Ovary (tissue), 3 donors: ENCODE data around the gene LILRB1.

Experiments
- EP300 ChIP-seq: sonication (generic); formaldehyde crosslinking; IDR thresholded peaks from one replicate; pipeline ENCODE4 v1.6.1; 2017; ENCODE audit warnings: antibody characterized with exemption
- POLR2A ChIP-seq: fragments of 450-650 bp; IDR thresholded peaks from one replicate; pipeline ENCODE4 v1.6.1; 2017; ENCODE audit warnings: antibody characterized with exemption, mild to moderate bottlenecking, moderate library complexity
- TF ChIP-seq, protein P1 (sequence below), 3 donors: fragments of 450-650 bp in 2 of 3; fragments of 200-600 bp in 1 of 3; IDR thresholded peaks; one replicate each; pipeline versions ENCODE4 v1.5.1 to v1.8.0; 2016 to 2022; ENCODE audit warnings: antibody characterized with exemption in 3 of 3, mild to moderate bottlenecking in 1 of 3
- donor health status: DM: no; HTN: no; CAD: no.

DNA sequence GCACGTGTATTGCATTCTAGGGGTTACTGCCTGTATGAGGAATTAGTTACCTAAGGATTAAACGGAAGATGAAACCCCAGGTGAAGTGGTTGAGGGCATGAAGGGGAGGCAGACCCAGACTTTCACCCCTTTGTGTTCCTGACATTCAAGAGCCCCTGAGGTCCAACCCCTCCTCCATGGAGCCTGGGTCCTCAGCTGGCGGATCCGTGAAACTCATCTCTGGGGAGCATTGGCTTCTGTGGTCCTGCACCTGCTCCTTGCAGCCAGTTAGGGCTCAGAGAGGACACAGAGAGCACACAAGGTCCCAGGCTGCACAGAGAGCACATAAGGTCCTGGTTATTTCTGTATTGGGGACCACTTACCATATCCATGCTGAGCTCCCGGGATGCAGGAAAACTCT lies 43.9 kb upstream of the LILRB1 start:
- TF ChIP-seq, protein P1, sequence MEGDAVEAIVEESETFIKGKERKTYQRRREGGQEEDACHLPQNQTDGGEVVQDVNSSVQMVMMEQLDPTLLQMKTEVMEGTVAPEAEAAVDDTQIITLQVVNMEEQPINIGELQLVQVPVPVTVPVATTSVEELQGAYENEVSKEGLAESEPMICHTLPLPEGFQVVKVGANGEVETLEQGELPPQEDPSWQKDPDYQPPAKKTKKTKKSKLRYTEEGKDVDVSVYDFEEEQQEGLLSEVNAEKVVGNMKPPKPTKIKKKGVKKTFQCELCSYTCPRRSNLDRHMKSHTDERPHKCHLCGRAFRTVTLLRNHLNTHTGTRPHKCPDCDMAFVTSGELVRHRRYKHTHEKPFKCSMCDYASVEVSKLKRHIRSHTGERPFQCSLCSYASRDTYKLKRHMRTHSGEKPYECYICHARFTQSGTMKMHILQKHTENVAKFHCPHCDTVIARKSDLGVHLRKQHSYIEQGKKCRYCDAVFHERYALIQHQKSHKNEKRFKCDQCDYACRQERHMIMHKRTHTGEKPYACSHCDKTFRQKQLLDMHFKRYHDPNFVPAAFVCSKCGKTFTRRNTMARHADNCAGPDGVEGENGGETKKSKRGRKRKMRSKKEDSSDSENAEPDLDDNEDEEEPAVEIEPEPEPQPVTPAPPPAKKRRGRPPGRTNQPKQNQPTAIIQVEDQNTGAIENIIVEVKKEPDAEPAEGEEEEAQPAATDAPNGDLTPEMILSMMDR (IDR thresholded peaks at IDR 0.05) = no peak
- TF ChIP-seq POLR2A (no peak), EP300 (no peak)
